Thyroid gland (tissue), 4 donors: ENCODE results near the gene ARMH3.

Experiments used
- POLR2A ChIP-seq, 2 donors: fragments of 450-650 bp; IDR thresholded peaks; one replicate each; pipeline ENCODE4 v1.6.1; 2017; ENCODE audit warnings: antibody characterized with exemption in 2 of 2, mild to moderate bottlenecking in 2 of 2, moderate library complexity in 1 of 2
- TF ChIP-seq, protein P1 (sequence below), 6 experiments: fragments of 200-600 bp in 3 of 6; fragments of 450-650 bp in 3 of 6; sonication (generic) in 3 of 6; IDR thresholded peaks; one replicate each; pipeline ENCODE4 v1.5.1; 2016 to 2019; ENCODE audit warnings: antibody characterized with exemption in 6 of 6, mild to moderate bottlenecking in 2 of 6, inconsistent platforms in 1 of 6, moderate library complexity in 1 of 6

DNA sequence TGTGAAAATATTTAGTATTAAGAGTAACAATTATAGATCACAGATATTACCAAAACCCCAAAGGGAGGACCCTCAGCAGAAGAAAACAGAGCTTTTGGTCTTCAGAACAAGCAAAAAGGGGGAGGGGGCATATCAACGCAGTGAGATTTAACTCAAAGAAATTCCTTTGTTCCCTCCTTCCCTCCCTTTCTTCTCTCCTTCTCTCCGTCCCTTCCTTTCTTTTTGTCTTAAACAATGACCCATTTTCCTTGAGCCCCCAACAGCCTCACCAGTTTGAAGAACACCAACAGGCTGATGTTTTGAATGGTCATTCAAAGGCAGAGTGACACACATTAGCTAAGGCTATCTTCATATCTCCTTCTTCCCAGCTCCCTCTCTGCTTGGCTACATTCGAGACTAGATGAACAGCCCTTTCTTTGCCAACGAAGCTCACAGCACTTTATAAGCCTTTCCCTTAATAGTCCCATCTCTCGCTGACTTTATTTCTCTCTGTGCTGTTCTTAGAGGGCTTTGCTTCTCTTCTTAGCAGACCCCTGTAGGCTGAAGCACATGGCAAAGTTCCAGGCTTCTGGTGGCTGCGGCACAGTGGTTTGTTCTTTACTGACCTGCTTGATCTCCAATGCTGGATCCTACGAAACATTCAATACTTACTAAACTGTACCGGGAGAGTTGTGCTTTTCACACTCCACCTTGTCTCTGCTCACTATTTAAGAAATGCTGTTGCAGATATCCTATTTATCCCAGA lies 136.8 kb downstream of the ARMH3 start:
- TF ChIP-seq, protein P1, sequence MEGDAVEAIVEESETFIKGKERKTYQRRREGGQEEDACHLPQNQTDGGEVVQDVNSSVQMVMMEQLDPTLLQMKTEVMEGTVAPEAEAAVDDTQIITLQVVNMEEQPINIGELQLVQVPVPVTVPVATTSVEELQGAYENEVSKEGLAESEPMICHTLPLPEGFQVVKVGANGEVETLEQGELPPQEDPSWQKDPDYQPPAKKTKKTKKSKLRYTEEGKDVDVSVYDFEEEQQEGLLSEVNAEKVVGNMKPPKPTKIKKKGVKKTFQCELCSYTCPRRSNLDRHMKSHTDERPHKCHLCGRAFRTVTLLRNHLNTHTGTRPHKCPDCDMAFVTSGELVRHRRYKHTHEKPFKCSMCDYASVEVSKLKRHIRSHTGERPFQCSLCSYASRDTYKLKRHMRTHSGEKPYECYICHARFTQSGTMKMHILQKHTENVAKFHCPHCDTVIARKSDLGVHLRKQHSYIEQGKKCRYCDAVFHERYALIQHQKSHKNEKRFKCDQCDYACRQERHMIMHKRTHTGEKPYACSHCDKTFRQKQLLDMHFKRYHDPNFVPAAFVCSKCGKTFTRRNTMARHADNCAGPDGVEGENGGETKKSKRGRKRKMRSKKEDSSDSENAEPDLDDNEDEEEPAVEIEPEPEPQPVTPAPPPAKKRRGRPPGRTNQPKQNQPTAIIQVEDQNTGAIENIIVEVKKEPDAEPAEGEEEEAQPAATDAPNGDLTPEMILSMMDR (IDR thresholded peaks at IDR 0.05), result no peak
- no peak for TF ChIP-seq POLR2A (IDR thresholded peaks at IDR 0.05)
